Measurements from ENCODE around the gene DDX4. TPM values are rescaled to one million over a fixed set of nuclear protein-coding genes. Genes with fewer than 3 reads are reported as not detected.
A peak's percentile ranks its signal among the peaks of the same experiment; 100 is the strongest.

DDX4 gene
- total RNA-seq, 2 experiments from 2014 or later = not detected

GRCh38 chr5:55701462-55702103, 36.3 kb upstream of the DDX4 start:
- POLR2A ChIA-PET = interaction anchor here (0.6 to 1.8 kb wide), 2 partner anchors 11 to 244 kb away, joined by 3 to 4 read pairs; no protein-coding TSS in a partner anchor
- no peak overlapping the region for H3K4me3 ChIP-seq (ENCODE audit: low read depth, low read length, poor library complexity, severe bottlenecking)
- peaks cover 11% of the 10 kb centered on the region for H3K4me1 ChIP-seq (ENCODE audit: insufficient read depth, low read length, poor library complexity, severe bottlenecking)
- H3K4me2 ChIP-seq (ENCODE audit: low read length) = no peak overlapping the region
- H3K36me3 ChIP-seq (ENCODE audit: insufficient read depth, low read length) = peaks cover 38% of the 10 kb centered on the region
- intact Hi-C loops (cut with micrococcal nuclease; ENCODE audit: unreplicated experiment) = no loop called here
- no peak overlapping the region for H2AFZ ChIP-seq (ENCODE audit: low read length)
- no peaks in the 10 kb centered on the region for H4K20me1 ChIP-seq (ENCODE audit: insufficient read depth, low read length)
- TF ChIP-seq EZH2phosphoT487 (IDR thresholded peaks at IDR 0.05; ENCODE audit: borderline replicate concordance, low read depth, low read length) (no peak), CTCF (conservative IDR thresholded peaks at IDR 0.05; ENCODE audit: low read length) (no peak)
- CTCF ChIA-PET (ENCODE audit: unreplicated experiment) = no interaction called here
- H3K27ac ChIP-seq (ENCODE audit: low read depth, low read length, poor library complexity, severe bottlenecking) = no peak overlapping the region
- no peak for DNase-seq (ENCODE audit: low spot score)
- H3K9me2 ChIP-seq (ENCODE audit: insufficient read depth, low read length) = no peaks in the 10 kb centered on the region
- BruUV-seq (replicated peaks) = no TSS peak
- no peaks in the 10 kb centered on the region; the same call in 1 of the 2 replicates for H3K9me3 ChIP-seq (ENCODE audit: low read length)
- peaks cover 5% of the 10 kb centered on the region; the same call in 1 of the 2 replicates for H3K79me2 ChIP-seq (ENCODE audit: insufficient read depth, low read depth, low read length)

- ChIA-PET POLR2A (interaction anchor here (1.8 kb wide), 1 partner anchor 10 kb away, joined by 4 read pairs; no protein-coding TSS in a partner anchor), CTCF (ENCODE audit: unreplicated experiment) (no interaction called here)
- Histone ChIP-seq H3K9me3 (ENCODE audit: low read length) (no peaks in the 10 kb centered on the region; the same call in 1 of the 2 replicates), H3K9me2 (ENCODE audit: insufficient read depth, low read length) (no peaks in the 10 kb centered on the region), H4K20me1 (ENCODE audit: insufficient read depth, low read length) (no peaks in the 10 kb centered on the region), H3K4me2 (ENCODE audit: low read length) (peak overlapping the region; percentile 9; the same call in 1 of the 2 replicates), H3K36me3 (ENCODE audit: insufficient read depth, low read length) (peaks cover 38% of the 10 kb centered on the region), H3K4me1 (ENCODE audit: insufficient read depth, low read length, poor library complexity, severe bottlenecking) (peaks cover 11% of the 10 kb centered on the region), H3K79me2 (ENCODE audit: insufficient read depth, low read depth, low read length) (peaks cover 5% of the 10 kb centered on the region; the same call in 1 of the 2 replicates), H2AFZ (ENCODE audit: low read length) (no peak overlapping the region), H3K4me3 (ENCODE audit: low read depth, low read length, poor library complexity, severe bottlenecking) (no peak overlapping the region), H3K27ac (ENCODE audit: low read depth, low read length, poor library complexity, severe bottlenecking) (peak overlapping the region; percentile 30)
- TF ChIP-seq CTCF (conservative IDR thresholded peaks at IDR 0.05; ENCODE audit: low read length) = no peak
- no peak for TF ChIP-seq EZH2phosphoT487 (IDR thresholded peaks at IDR 0.05; ENCODE audit: borderline replicate concordance, low read depth, low read length)
- no TSS peak for BruUV-seq (replicated peaks)
- intact Hi-C loops (cut with micrococcal nuclease; ENCODE audit: unreplicated experiment) = no loop called here
- DNase-seq (ENCODE audit: low spot score) = peak; percentile 34
Measured at GRCh38 chr5:55702598-55703345, 35.1 kb upstream of the DDX4 start.

Data from OCI-LY7 (cell line).